Measurements from ENCODE around the gene INAFM2.

The INAFM2 gene

DNA sequence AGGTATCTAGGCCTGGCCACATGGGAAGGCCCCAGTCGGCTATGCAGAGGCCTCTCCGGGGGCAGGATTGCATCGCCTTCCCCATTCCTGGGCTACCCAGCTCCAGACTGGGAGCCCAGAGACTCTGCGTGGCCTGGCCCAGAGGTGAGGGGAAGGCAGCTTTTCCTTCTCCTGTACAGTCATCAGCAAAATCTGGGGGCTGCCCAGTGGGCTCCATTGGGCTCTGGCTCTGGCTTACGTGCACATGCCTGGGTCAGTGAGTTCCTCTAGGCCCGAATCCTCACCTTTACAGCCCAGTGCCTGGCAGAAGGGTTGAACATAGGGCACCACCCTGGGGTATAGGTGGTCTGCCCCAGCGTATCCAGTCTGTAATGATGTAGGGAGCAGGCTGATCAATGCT, 36.7 kb upstream of the INAFM2 start:
- ATAC-seq, result no peak
- no peak for TF ChIP-seq ESRRG (CRISPR knock-in tag; IDR thresholded peaks at IDR 0.05)

DNA sequence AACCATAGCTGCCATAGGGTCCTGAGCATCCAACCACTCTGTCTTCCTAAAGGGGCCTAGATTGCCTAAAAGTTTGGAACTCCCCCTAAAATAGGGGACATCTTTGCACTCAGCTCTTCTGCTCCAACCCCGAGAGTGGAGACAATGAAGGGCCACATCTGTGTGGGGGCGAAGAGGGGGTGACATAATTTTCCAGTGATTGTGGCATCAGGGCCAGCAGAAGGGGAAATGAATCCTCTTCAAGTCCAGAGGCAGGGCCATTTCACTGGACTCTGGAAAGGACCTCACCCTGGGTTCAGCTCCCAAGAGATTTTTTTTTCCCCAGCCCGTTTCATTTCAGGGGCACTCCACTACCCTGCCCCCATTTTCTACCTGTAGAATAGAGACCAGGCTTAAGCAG, 36.0 kb upstream of the INAFM2 start:
- TF ChIP-seq ZNF8 (CRISPR knock-in tag; IDR thresholded peaks at IDR 0.05), result no peak
- TF ChIP-seq TCF4 (CRISPR knock-in tag; IDR thresholded peaks at IDR 0.05; ENCODE audit: borderline replicate concordance), result no peak
- TF ChIP-seq, protein P1, sequence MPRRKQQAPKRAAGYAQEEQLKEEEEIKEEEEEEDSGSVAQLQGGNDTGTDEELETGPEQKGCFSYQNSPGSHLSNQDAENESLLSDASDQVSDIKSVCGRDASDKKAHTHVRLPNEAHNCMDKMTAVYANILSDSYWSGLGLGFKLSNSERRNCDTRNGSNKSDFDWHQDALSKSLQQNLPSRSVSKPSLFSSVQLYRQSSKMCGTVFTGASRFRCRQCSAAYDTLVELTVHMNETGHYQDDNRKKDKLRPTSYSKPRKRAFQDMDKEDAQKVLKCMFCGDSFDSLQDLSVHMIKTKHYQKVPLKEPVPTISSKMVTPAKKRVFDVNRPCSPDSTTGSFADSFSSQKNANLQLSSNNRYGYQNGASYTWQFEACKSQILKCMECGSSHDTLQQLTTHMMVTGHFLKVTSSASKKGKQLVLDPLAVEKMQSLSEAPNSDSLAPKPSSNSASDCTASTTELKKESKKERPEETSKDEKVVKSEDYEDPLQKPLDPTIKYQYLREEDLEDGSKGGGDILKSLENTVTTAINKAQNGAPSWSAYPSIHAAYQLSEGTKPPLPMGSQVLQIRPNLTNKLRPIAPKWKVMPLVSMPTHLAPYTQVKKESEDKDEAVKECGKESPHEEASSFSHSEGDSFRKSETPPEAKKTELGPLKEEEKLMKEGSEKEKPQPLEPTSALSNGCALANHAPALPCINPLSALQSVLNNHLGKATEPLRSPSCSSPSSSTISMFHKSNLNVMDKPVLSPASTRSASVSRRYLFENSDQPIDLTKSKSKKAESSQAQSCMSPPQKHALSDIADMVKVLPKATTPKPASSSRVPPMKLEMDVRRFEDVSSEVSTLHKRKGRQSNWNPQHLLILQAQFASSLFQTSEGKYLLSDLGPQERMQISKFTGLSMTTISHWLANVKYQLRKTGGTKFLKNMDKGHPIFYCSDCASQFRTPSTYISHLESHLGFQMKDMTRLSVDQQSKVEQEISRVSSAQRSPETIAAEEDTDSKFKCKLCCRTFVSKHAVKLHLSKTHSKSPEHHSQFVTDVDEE (CRISPR knock-in tag; IDR thresholded peaks at IDR 0.05), result no peak
- no peak for TF ChIP-seq ARNTL (CRISPR knock-in tag; IDR thresholded peaks at IDR 0.05; ENCODE audit: borderline replicate concordance, low read depth)
- TF ChIP-seq ESRRG (CRISPR knock-in tag; IDR thresholded peaks at IDR 0.05), result no peak
- no peak for TF ChIP-seq ZC3H10 (CRISPR knock-in tag; IDR thresholded peaks at IDR 0.05)
- TF ChIP-seq RARB (CRISPR knock-in tag; IDR thresholded peaks at IDR 0.05), result no peak
- TF ChIP-seq, protein P2, sequence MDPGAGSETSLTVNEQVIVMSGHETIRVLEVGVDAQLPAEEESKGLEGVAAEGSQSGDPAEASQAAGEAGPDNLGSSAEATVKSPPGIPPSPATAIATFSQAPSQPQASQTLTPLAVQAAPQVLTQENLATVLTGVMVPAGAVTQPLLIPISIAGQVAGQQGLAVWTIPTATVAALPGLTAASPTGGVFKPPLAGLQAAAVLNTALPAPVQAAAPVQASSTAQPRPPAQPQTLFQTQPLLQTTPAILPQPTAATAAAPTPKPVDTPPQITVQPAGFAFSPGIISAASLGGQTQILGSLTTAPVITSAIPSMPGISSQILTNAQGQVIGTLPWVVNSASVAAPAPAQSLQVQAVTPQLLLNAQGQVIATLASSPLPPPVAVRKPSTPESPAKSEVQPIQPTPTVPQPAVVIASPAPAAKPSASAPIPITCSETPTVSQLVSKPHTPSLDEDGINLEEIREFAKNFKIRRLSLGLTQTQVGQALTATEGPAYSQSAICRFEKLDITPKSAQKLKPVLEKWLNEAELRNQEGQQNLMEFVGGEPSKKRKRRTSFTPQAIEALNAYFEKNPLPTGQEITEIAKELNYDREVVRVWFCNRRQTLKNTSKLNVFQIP (CRISPR knock-in tag; IDR thresholded peaks at IDR 0.05; ENCODE audit: borderline replicate concordance, low read depth), result no peak
- TF ChIP-seq, protein P3, sequence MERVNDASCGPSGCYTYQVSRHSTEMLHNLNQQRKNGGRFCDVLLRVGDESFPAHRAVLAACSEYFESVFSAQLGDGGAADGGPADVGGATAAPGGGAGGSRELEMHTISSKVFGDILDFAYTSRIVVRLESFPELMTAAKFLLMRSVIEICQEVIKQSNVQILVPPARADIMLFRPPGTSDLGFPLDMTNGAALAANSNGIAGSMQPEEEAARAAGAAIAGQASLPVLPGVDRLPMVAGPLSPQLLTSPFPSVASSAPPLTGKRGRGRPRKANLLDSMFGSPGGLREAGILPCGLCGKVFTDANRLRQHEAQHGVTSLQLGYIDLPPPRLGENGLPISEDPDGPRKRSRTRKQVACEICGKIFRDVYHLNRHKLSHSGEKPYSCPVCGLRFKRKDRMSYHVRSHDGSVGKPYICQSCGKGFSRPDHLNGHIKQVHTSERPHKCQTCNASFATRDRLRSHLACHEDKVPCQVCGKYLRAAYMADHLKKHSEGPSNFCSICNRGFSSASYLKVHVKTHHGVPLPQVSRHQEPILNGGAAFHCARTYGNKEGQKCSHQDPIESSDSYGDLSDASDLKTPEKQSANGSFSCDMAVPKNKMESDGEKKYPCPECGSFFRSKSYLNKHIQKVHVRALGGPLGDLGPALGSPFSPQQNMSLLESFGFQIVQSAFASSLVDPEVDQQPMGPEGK (CRISPR knock-in tag; IDR thresholded peaks at IDR 0.05; ENCODE audit: borderline replicate concordance), result no peak
- no peak for TF ChIP-seq PPARA (CRISPR knock-in tag; IDR thresholded peaks at IDR 0.05; ENCODE audit: borderline replicate concordance)
- no peak for TF ChIP-seq CSDC2 (CRISPR knock-in tag; IDR thresholded peaks at IDR 0.05)
- TF ChIP-seq, protein P4, sequence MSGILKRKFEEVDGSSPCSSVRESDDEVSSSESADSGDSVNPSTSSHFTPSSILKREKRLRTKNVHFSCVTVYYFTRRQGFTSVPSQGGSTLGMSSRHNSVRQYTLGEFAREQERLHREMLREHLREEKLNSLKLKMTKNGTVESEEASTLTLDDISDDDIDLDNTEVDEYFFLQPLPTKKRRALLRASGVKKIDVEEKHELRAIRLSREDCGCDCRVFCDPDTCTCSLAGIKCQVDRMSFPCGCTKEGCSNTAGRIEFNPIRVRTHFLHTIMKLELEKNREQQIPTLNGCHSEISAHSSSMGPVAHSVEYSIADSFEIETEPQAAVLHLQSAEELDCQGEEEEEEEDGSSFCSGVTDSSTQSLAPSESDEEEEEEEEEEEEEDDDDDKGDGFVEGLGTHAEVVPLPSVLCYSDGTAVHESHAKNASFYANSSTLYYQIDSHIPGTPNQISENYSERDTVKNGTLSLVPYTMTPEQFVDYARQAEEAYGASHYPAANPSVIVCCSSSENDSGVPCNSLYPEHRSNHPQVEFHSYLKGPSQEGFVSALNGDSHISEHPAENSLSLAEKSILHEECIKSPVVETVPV (CRISPR knock-in tag; IDR thresholded peaks at IDR 0.05), result no peak
- no peak for TF ChIP-seq ZNF565 (CRISPR knock-in tag; conservative IDR thresholded peaks at IDR 0.05; ENCODE audit: low read depth)
- no peak for TF ChIP-seq ISL1 (CRISPR knock-in tag; IDR thresholded peaks at IDR 0.05)
- TF ChIP-seq ZFP30 (CRISPR knock-in tag; IDR thresholded peaks at IDR 0.05), result no peak
- no peak for TF ChIP-seq ZFP3 (CRISPR knock-in tag; IDR thresholded peaks at IDR 0.05)
- TF ChIP-seq OSR1 (CRISPR knock-in tag; IDR thresholded peaks at IDR 0.05), result no peak
- no peak for ATAC-seq

DNA sequence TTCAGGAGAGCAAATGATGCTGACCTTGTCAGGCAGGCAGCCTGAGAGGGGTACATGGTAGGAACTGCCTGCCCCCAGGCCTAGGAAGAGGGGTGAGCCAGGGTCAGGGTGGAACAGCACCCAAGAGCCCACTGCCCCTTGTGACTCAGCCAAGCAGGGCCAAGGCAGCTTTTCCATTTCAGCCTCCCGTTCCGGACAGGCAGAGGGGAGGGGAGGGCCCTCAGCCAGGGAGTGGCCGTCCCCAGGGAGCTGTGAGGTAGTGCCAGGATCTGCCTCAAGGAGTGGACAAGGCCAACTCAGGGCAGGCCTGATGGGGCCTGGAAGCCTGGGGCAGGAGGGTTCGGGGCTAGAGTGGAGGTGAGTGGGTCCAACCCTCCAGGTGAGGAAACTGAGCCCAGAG, 35.5 kb upstream of the INAFM2 start:
- ATAC-seq, result no peak
- no peak for TF ChIP-seq ZFP30 (CRISPR knock-in tag; IDR thresholded peaks at IDR 0.05)
- TF ChIP-seq ZNF565 (CRISPR knock-in tag; conservative IDR thresholded peaks at IDR 0.05; ENCODE audit: low read depth), result no peak
- no peak for TF ChIP-seq ZNF8 (CRISPR knock-in tag; IDR thresholded peaks at IDR 0.05)
- TF ChIP-seq, protein P5, sequence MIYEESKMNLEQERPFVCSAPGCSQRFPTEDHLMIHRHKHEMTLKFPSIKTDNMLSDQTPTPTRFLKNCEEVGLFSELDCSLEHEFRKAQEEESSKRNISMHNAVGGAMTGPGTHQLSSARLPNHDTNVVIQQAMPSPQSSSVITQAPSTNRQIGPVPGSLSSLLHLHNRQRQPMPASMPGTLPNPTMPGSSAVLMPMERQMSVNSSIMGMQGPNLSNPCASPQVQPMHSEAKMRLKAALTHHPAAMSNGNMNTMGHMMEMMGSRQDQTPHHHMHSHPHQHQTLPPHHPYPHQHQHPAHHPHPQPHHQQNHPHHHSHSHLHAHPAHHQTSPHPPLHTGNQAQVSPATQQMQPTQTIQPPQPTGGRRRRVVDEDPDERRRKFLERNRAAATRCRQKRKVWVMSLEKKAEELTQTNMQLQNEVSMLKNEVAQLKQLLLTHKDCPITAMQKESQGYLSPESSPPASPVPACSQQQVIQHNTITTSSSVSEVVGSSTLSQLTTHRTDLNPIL (CRISPR knock-in tag; IDR thresholded peaks at IDR 0.05; ENCODE audit: low read depth), result no peak
- TF ChIP-seq ESRRG (CRISPR knock-in tag; IDR thresholded peaks at IDR 0.05), result no peak
- TF ChIP-seq RARB (CRISPR knock-in tag; IDR thresholded peaks at IDR 0.05), result no peak
- TF ChIP-seq, protein P3 (CRISPR knock-in tag; IDR thresholded peaks at IDR 0.05; ENCODE audit: borderline replicate concordance), result no peak
- TF ChIP-seq TOX (CRISPR knock-in tag; IDR thresholded peaks at IDR 0.05; ENCODE audit: borderline replicate concordance), result no peak
